Spleen (tissue), 11 donors: Measurements from ENCODE around the gene TMEM120A. TPM values are rescaled to one million over a fixed set of nuclear protein-coding genes. Genes with fewer than 3 reads are reported as not detected.
A peak's percentile ranks its signal among the peaks of the same experiment; 100 is the strongest.

Source experiments
- DNase-seq: peaks from one replicate; pipeline ENCODE4 v3.0.0-alpha.2; 2020
- H3K27ac ChIP-seq, 8 donors: fragments of 200-600 bp; sonication (generic) in 7 of 8; 1 replicate in 4 of 8; 2 replicates in 4 of 8; pipeline versions ENCODE4 v1.5.0 to v1.8.0; 2016 to 2021; ENCODE audit warnings: inconsistent platforms in 4 of 8, mild to moderate bottlenecking in 4 of 8, moderate library complexity in 1 of 8
- H3K27me3 ChIP-seq, 7 donors: fragments of 200-600 bp; sonication (generic) in 6 of 7; replicated peaks in 1 of 7; 1 replicate in 4 of 7; 2 replicates in 3 of 7; pipeline versions ENCODE4 v1.5.0 to v1.8.0; 2016 to 2021; ENCODE audit warnings: inconsistent platforms in 3 of 7, mild to moderate bottlenecking in 1 of 7
- H3K36me3 ChIP-seq, 6 donors: fragments of 200-600 bp; sonication (generic) in 5 of 6; 1 replicate in 4 of 6; 2 replicates in 2 of 6; pipeline versions ENCODE4 v1.5.0 to v1.8.0; 2016 to 2021; ENCODE audit warnings: inconsistent platforms in 2 of 6
- H3K4me1 ChIP-seq, 6 donors: fragments of 200-600 bp; sonication (generic) in 5 of 6; 1 replicate in 3 of 6; 2 replicates in 3 of 6; pipeline versions ENCODE4 v1.5.0 to v1.8.0; 2016 to 2021; ENCODE audit warnings: inconsistent platforms in 3 of 6
- H3K4me3 ChIP-seq, 8 donors: fragments of 200-600 bp; sonication (generic) in 7 of 8; 1 replicate in 4 of 8; 2 replicates in 4 of 8; pipeline versions ENCODE4 v1.5.0 to v1.8.0; 2016 to 2021; ENCODE audit warnings: inconsistent platforms in 4 of 8, mild to moderate bottlenecking in 4 of 8, moderate library complexity in 2 of 8
- H3K9me3 ChIP-seq, 8 donors: fragments of 200-600 bp; sonication (generic) in 7 of 8; 1 replicate in 4 of 8; 2 replicates in 4 of 8; pipeline versions ENCODE4 v1.5.0 to v1.8.0; 2016 to 2021; ENCODE audit warnings: inconsistent platforms in 4 of 8
- CTCF ChIP-seq, 11 experiments: fragments of 200-600 bp in 7 of 11; fragments of 450-650 bp in 4 of 11; sonication (generic) in 4 of 11; IDR thresholded peaks in 8 of 11; conservative IDR thresholded peaks in 3 of 11; 1 replicate in 7 of 11; 2 replicates in 4 of 11; pipeline versions ENCODE4 v1.4.0 to v1.8.0; 2016 to 2021; ENCODE audit warnings: antibody characterized with exemption in 11 of 11, inconsistent platforms in 4 of 11, mild to moderate bottlenecking in 1 of 11
- POLR2A ChIP-seq, 3 donors: fragments of 450-650 bp; IDR thresholded peaks; one replicate each; pipeline ENCODE4 v1.5.1; 2017; ENCODE audit warnings: antibody characterized with exemption in 3 of 3, mild to moderate bottlenecking in 1 of 3
- POLR2AphosphoS5 ChIP-seq, 3 donors: sonication (generic); formaldehyde crosslinking; IDR thresholded peaks; one replicate each; pipeline ENCODE4 v1.5.1; 2017; ENCODE audit warnings: antibody characterized with exemption in 3 of 3
- WGBS, 5 donors: extraction: QIAGEN DNeasy Blood & Tissue Kit in 3 of 5; methylation state at CpG; one replicate each; pipeline versions ENCODE4 v1.1.5 to v1.1.7; 2013 to 2018; 5-methylcytosine and 5-hydroxymethylcytosine counted together
- intact Hi-C: fragments of 100-400 bp; cut with DNase I; formaldehyde crosslinking; loops from one replicate; pipeline ENCODE4 v1.15.0; 2023; ENCODE audit warnings: low total_unique reads
- polyA plus RNA-seq, 3 donors: library from polyadenylated mRNA; stranded (reverse); fragments of 200-250 nt; gene quantifications; one replicate each; pipeline ENCODE4 v1.2.1, GENCODE V29; 2013
- total RNA-seq, 7 donors: library from RNA; depleted of rRNA in 3 of 7; stranded (reverse); fragments of >200 nt in 3 of 7; fragmentation: NEBNext Ultra II Directional in 4 of 7; extraction: Animal tissue kit (Norgen Biotek cat#: 25700) in 4 of 7; gene quantifications; one replicate each; pipeline versions ENCODE4 v1.1.0 to v1.2.1, GENCODE V29; 2016 to 2021
- donor health status: healthy with polysubstance abuse.
- donor health status: DM: no; HTN: no; CAD: no; lungs with moderate emphysema.
- donor health status: DM: no; HTN: no; CAD: no.
- donor health status: Bipolar disorder and iron deficiency.
- donor health status: healthy.
- donor health status: DM: no; HTN: no; CAD: no.
- donor health status: DM: yes; HTN: yes; CAD: no.

Gene TMEM120A
- total and polyA plus RNA-seq, 10 donors = 24.9 to 66.2 (median 46.6) TPM

DNA sequence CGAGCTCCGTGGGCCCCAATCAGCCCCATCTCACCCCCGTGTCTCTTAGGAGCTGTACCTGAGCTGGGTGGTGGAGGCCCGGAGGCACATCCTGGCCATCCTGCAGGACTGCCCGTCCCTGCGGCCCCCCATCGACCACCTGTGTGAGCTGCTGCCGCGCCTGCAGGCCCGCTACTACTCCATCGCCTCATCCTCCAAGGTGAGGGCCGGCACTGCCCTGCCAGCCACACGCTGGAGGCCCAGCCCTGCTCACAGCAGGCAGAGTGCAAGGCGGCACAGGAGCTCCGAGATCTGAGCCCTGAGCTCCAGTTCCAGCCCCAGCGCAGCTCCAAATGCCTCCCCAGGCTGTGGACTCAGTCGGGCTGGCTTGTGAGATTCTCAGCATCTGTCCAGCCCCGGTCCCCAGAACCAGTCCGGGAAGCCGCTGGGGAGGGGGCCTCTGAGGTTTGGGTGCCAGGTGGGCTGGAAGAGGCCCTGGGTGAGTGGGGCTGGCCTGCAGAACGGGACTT is 9.3 kb downstream of the TMEM120A start:
- Histone ChIP-seq H3K4me3 (no peak overlapping the region), H3K9me3 (no peaks in the 10 kb centered on the region), H3K4me1 (peaks cover 0 to 50% (median 24%) of the 10 kb centered on the region in 6 donors), H3K36me3 (peaks cover 5 to 84% (median 79%) of the 10 kb centered on the region in 6 donors), H3K27me3 (no peaks in the 10 kb centered on the region), H3K27ac (peak overlapping the region in 1 of 8 donors; percentile 6)
- no peak for DNase-seq
- intact Hi-C loops = no loop called here
- 74 to 95% (median 88%) methylated on average over 8 to 21 of the region's 21 CpGs for WGBS, 5 donors
- TF ChIP-seq POLR2A (IDR thresholded peaks at IDR 0.05) (no peak), POLR2AphosphoS5 (IDR thresholded peaks at IDR 0.05) (no peak), CTCF (IDR thresholded peaks at IDR 0.05 in 8 of 11, conservative IDR thresholded peaks at IDR 0.05 in 3 of 11) (no peak)

- TF ChIP-seq POLR2AphosphoS5 (IDR thresholded peaks at IDR 0.05) = peak in 2 of 3 donors; percentile 21 to 61
- TF ChIP-seq CTCF (IDR thresholded peaks at IDR 0.05 in 8 of 11, conservative IDR thresholded peaks at IDR 0.05 in 3 of 11) = no peak
- H3K36me3 ChIP-seq = peaks cover 5 to 91% (median 84%) of the 10 kb centered on the region in 6 donors
- H3K9me3 ChIP-seq = no peaks in the 10 kb centered on the region
- WGBS, 5 donors = 90 to 93% (median 92%) methylated on average over 26 to 44 of the region's 44 CpGs
- no peak for DNase-seq
- no peak overlapping the region for H3K4me3 ChIP-seq
- no peaks in the 10 kb centered on the region for H3K27me3 ChIP-seq
- intact Hi-C loops = no loop called here
- H3K4me1 ChIP-seq = peaks cover 0 to 50% (median 21%) of the 10 kb centered on the region in 6 donors
- H3K27ac ChIP-seq = no peak overlapping the region
These were observed 10.0 kb downstream of the TMEM120A start for GRCh38 chr7:75984130-75985008.

DNA sequence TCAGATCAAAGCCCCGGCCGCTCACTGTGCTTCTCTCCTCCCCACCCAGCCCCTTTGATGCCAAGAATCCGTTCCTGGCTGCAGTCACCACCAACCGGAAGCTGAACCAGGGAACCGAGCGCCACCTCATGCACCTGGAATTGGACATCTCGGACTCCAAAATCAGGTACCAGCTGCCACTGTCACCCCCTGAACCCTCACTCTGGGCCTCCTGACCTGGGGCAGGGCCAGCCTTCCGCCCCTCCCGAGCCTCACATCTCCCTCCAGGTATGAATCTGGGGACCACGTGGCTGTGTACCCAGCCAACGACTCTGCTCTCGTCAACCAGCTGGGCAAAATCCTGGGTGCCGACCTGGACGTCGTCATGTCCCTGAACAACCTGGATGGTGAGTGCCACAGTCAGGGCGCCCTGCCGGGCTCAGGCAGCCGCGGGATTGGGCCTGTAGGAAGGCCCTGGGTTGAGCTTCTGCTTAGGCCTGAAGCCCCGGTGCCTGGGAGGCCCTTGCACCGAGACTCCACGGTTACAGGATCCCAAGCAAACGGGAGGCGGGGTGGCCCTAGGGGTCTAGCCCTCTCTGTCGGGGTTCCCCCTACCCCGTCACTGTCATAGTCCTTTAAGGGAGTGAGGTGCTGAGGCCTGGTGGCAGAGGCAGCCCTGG is 10.8 kb downstream of the TMEM120A start:
- Histone ChIP-seq H3K4me1 (peaks cover 0 to 51% (median 21%) of the 10 kb centered on the region in 6 donors), H3K36me3 (peaks cover 5 to 98% (median 86%) of the 10 kb centered on the region in 6 donors), H3K27ac (no peak overlapping the region), H3K27me3 (no peaks in the 10 kb centered on the region), H3K4me3 (no peak overlapping the region), H3K9me3 (no peaks in the 10 kb centered on the region)
- TF ChIP-seq CTCF (IDR thresholded peaks at IDR 0.05 in 8 of 11, conservative IDR thresholded peaks at IDR 0.05 in 3 of 11) (no peak), POLR2A (IDR thresholded peaks at IDR 0.05) (no peak), POLR2AphosphoS5 (IDR thresholded peaks at IDR 0.05) (no peak)
- intact Hi-C loops = no loop called here
- 89 to 98% (median 95%) methylated on average over 18 to 26 of the region's 26 CpGs for WGBS, 5 donors
- peak; percentile 40 for DNase-seq
